D341Med (cell line): Measurements from ENCODE around the gene EPHA7.

Experiments used
- DNase-seq: peaks from one replicate; pipeline ENCODE4 v3.0.0; 2012; ENCODE audit warnings: low spot score

The EPHA7 gene

DNA sequence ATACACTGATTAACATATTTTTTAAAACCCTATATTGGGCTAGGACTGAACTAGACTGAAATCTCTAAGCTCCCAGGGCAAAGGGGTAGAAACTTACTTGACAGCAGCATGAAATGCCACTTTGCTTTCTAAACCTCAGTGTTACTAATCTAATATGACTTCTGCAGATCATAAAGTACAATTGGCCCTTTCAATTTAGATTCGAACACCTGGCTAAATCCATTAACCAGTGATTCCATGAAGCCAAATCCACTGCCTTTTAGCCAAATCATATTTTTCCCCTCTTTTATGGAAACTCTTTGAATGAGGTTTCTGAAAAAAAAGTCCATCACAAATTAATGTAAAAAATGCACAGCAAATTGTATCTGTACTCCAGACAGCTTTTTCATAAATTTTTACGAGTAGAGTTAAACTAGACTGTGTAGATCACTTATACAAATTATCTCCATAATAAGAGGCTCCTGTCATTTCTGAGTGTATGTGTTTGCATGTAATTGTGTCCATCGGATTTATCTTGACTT, 25.7 kb downstream of the EPHA7 start:
- no peak for DNase-seq

DNA sequence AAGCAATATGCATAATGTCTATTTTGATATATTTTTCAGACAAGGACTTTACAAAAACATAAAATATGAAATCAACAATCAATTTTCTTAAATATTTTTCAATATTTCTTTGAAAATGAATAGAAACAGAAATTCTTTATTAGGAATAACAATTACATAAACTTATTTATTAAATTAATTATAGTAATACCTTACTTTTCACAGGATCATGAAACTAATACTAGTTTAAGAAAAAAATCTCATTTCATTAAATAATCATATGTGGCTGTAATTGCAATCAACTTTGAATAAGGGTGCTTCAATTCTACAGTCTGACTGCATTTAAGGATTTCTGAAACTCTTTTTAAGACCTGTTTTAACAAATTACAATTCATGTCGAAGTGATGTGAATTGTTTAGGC, 26.6 kb downstream of the EPHA7 start:
- DNase-seq: no peak

DNA sequence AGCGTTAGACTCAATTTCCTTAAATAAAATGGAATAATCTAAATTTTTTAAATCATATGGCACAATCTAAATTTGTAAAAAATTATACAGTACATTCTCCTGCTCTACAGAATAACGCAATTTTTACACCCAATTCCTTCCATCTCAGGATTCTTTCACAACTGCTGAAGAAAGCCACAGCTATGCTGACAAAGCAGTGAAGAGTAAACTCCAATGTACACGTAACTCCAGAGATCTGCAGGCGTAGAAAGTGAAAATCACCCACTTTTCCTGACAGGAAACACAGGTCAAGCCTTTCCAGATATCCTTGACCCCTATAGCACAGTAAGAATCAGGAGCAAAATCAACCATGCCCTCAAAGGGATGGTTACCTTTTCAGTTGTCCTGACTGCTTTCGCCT, 27.4 kb downstream of the EPHA7 start:
- DNase-seq: no peak

DNA sequence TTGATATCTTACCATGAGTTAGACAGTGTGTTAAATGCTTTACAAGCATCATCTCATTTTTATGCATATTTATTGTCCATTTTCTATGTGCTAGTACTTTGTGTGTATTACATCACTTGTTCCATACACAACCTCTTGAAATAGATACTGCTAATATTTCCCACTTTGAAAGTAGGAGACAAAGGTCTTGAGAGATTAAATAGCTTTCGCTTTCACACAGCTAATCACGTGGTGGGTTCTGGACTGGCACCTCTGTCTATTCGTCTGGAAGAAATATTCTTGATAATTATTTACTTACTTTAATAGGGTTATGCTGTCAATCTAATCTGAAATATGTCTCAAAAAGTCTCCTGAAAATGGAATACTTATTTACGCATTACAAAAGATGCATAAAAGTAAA, 30.2 kb downstream of the EPHA7 start:
- no peak for DNase-seq

DNA sequence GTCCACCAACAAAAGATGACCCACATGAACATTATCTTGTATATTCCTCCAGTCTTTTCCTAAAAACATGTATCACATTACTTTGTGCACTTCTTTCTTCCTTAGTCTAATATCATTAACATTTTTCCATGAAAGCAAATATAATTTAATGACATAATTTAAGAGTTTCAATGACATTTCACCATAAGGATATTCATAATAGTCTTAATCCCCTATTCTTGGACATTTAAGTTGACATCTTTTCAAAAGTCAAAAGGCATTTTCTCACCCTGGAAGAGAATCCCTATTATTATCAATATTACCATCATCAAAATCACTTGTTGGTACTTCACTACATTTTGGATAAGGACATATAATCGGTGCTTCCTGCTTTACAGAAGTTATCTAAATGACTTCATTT, 31.3 kb downstream of the EPHA7 start:
- DNase-seq: no peak

DNA sequence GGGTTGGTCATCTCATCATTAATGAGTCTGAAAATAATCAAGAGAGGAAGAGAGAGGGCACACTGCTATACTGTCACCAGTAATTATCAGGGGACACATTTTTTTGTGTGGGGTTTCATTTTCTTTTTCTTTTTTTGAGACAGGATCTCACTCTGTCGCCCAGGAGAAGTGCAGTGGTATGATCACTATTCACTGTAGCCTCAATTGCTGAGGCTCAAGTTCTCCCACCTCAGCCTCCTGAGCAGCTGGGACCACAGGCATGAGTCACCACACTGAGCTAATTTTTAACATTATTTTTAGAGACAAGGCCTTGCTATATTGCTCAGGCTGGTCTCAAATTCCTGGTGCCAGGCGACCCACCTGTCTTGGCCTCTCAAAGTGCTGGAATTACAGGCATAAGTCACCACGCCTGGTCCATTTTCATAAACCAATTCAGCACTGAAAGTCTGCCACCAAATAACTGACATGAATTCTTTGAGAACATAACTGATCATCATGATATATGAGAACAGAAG, 43.3 kb downstream of the EPHA7 start:
- DNase-seq: no peak

DNA sequence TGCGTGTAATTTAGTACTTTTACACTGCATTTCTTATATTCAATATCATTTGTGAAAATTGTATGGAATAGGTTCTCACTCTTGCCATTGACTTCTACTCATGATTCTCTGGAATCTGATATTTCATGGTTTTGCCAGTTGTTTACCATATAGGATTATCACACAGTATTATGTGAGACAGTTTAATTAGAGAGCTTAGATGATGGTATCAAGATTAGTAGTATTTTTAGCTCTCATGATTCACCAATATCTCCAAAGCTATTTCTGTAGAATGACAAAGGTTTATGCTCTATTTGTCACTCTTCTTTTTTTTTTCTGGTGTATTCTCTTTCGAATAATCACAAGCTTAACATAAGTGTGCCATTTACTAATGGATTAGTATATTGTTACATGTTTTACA, 45.9 kb downstream of the EPHA7 start:
- no peak for DNase-seq

DNA sequence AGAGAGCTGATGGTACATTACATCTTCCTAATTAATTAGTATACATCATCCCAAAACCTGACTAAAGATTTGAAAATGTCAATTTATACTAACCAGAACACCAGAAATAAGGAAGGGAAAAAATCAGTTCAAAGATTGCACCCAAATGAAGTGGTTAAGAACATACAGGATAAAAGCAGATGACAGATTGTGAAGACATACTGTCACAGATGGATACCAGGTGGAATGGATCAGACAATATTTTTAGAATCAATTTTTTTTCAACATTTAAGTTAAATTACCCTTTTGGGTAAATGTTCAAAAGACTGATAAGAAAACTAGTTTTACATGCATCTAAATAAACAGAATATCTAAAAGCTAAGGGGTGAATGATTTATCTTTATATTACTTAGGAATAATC, 47.6 kb downstream of the EPHA7 start:
- no peak for DNase-seq

DNA sequence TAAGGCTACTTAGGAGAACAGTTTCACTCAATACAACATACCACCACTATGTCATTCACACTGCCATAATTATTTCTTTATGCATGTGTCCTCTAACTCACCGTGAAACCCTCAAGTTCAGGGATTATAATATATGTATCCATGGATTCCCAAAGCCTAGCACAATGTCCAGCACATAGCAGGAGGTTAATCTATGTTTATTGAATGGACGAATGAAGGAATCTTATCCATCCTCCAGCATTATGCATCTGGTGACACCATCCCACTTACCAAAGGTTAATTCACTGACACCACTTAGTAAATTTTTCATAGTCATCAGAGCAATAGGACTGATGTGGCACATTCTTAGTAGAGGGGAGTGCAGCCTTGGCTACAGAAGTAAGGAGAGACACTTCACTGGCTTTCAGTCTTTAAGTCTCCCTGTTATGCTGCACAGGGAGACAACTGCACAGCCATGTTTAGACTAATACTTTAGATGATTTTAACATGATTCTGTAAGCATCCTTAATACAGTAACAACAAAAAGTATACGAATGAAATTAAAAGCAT, 49.7 kb downstream of the EPHA7 start:
- DNase-seq: no peak

DNA sequence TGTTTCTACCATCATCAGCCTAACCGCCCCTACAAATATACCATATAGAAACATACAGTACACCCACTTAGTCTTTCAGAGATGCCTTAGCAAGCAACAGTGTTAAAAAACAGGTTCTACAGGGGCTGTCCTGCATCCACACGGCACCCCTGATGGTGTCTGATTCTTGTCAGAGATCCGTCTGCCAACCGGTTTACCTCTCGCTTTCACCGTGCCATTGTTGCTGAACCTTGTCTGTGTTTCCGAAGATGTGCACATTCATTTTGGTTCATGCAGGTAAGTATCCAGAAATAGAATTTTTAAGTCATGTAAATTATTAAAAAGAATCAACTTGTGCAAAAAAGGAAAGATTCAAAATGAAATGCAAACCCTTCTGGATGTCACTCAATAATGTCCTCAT, 52.9 kb downstream of the EPHA7 start:
- DNase-seq: no peak

DNA sequence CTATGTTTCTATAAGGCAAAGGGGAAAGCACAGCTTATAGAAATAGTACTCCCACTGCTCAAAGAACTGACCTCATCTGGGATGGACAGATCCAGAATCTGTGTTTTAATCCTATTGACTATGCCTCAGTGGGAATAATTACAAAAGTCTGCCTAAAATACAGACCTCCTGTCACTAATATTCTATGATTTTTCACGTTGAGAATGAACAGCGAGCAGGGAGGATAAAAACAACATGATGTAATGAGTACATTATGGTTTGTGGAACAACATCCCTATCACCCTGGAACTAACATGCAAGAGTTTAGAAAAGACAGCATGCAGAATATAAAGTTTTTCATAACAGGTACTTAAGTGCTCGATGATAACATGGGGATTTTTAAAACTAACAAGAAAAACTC, 53.9 kb downstream of the EPHA7 start:
- no peak for DNase-seq

DNA sequence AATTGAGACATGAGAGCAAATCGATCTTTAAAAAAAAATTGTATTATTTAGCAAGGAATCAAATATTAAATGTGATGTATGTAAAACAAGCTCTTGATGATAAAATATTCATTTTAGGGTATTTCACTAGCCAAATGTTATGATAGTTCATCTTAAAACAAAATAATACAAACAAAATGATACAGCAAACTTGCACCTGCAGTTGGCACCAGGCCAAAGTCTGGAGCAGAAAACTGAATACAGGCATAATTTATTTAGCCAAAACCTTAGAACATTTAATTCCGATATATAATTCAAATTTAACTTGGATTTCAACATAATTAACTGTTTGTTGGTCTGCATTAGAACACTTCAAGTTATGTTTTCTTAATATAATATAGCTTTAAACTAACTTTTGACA, 60.9 kb downstream of the EPHA7 start:
- no peak for DNase-seq

DNA sequence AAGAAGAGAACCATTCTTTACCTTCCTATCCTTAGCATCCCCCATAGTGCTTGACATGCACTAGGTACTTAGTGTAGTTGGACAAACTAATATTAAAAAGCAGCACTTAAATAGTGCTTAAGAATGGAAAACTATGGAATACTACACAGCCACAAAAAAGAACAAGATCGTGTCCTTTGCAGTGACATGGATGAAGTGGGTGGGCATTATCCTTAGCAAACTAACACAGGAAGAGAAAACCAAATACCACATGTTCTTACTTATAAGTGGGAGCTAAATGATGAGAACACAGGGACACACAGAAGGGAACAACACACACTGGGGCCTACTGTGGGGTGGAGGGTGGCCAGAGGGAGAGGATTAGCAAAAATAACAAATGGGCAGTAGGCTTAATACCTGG, 66.8 kb downstream of the EPHA7 start:
- DNase-seq: no peak

DNA sequence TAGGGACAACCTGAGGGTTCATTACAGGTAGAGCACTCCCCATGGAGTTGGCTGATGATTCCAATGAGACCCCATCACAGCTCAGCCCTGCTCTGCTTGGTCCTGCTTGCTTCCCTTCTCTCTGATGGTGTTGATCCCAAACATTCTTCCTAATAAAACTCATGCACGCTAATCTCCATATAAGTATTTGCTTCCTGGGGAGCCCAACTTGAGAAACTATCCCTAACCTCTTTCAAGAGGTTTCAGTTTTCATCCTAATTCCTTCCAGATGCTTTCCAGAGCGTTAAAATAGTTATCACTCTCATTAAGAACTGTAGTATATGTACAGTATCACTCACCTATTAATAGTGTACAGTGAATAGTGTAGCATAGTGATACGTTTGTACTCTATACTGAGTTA, 68.1 kb downstream of the EPHA7 start:
- no peak for DNase-seq

DNA sequence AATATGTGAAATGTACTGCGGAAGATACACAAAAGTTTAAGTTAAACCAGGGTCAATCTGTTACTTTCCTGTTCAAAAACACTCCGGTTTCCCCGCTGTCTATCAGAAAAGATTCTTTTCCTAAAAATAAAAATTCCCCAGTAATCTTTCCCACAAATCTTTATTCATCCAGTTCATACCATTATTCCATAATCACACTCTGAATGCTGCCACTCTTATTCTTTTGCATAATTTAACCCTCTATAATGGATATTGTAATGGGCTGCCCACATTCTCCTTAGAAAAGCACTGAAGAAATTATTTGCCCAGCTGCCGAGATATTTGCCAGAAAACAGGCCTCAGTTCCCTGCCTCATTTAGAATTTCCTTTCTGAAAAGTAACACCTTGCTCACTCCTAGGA, 68.6 kb downstream of the EPHA7 start:
- no peak for DNase-seq

DNA sequence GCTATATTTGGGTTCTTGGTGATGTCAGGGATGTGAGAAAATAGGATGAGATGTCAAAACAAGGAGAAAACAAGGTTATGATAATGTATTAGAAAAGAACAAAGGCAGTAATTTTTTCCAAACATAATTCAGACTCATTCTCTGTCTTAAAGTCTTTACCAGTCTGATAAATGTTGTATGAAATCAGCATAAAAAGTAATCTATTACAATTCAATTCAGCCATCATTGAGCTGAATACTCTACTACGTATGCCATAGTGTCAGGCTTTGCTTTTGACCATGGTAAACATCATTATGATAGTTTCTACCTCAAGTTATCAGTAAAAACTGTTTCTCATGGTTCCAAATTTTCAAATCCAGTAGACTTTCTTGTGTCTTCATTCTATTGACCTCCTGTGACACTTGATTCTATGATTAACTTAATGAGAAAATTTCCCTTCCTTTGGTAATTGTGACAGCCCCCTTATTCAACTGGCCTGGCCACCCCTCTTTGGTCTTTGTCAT, 75.0 kb downstream of the EPHA7 start:
- DNase-seq: no peak

DNA sequence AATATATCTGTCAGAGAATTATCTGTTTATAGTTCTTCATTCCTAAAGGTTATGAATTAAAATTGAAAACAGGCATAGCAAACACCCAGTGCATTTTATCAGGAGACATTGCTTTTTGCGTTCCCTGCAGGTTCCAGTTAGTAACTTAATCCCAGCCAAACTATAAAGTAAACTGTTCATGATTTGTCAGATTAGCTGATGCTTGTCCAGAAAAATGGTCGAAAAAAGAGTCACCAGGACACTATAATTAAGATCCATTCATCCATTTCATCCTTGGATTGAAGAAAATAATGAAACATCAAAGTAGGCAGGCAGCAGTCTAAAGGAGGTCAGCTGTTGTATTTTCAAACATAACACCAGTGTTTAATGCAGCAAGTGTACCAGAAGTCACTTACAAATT, 75.9 kb downstream of the EPHA7 start:
- no peak for DNase-seq

DNA sequence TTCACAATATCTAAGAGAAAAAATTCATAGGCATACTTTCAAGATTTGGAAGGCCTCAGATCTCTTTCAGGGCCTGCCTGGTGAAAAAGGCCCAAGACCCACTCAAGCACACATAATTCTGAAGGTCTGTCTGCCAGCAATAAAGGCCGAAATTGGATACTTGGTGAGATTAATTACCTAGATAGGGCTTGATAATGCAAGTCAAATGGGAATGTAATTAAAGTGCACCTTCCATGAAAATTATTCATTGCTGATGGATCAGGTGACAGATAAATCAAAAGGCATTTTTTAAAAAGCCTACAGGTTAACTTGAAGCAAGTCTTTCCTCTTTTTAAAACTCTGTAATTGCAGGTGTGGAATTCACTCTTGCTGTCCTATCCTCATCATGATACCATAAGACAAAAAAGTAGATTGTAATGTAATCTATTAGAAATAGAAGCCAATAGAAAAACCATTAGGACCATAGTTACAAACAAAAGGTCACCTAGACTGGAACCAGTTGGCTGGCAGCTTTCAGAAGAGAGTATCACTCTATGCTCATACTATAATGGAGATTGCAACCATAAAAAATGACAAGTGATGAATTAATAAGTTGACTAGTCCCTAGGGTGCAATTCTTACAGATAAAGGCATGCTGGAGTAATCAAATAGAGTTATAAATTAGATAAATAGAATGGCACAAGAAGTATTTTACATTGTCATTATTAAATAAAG, 77.3 kb downstream of the EPHA7 start:
- DNase-seq: no peak

DNA sequence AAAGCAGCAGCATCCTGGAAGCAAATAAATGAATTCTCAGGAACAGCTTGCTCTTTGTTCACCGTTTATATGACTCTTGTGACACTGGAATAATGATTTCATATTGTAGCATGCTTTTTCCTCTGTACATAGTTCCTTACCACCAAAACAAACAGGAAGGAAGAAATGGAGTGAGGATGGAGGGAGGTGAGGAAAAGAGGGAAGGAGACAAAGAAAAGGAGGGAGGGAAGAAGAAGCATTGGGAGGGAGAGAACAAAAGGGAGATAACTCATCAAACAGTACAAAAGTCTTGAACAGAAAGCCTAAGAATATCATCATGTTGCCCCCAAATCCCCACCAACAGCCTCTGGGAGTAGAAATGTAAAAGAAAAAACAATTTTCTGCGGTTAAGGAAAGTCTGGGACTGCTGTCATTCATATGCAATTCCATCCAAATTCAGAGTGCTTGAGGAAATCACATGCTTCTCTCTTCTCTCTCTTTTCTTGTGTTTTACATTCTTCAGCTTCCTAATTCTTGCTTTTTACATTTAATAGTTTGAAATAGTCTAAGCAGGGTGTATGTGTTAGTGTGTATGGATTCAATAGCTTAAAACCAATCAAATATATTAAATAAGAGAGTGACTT, 81.5 kb downstream of the EPHA7 start:
- DNase-seq: no peak

DNA sequence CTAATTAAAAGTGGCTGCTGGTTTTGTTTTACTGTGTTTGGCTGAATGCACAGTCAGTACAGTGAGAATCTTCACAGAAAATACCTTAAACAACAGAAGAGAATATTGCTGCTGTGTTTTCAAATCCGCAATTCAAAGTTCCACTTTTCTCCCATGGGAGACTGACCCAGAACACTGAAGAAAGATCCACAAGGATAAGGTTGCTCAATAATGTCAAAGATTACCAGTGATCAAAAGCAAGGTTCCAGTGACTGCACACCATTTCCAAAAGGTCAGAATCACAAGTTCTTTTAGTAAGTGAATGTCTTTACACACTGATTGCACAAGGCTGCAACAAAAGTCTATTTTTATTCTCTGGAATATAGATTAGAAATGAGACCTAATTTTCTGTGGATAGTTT, 82.3 kb downstream of the EPHA7 start:
- no peak for DNase-seq

DNA sequence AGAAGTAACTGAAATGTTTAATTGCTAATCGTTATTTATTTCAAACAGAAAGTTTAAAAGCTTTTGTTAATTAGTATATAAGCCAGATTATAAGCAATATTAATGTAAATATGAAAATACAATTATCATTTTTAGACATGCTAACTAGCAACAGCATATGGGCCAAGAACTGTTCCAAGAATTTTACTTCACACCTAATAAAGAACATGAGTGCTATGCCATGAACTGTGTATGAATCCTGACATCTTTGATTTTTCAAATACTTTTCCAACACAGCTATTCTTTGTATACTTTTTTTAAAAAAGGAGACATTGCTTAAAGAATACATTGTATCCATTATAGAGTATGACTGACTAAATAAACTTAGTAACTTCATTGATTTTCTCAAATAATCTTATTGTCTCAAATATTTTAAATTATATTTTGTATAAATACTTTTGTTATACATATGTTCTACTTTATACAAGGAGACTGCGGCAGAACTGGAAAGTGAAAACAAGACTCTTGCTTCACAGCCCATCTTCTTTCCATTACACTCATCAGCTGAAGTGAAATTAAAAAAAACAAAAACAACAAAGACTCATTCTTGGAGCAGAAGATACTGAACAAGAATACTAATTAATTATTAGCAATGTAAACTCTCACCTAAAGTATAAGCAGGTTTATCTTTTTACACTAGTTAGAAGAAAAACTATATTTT, 89.9 kb downstream of the EPHA7 start:
- DNase-seq: no peak

DNA sequence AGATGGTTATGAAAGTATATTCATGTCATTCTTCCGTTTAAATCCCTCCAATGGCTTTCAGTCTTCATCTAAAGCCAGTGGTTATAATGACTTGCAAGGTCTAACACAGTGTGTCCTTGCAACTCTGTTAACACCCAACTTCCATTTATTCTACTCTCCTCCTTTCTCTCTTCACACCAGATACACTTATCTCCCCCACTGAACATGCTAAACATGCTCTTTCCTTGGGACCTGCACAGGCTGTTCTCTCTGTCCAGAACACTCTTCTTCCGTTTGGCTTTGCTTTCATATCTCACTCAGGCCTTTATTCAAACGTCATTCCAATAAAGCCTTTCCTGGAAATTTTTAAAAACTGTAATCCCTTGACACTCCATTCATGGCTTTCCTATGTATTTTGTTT, 91.5 kb downstream of the EPHA7 start:
- DNase-seq: no peak

DNA sequence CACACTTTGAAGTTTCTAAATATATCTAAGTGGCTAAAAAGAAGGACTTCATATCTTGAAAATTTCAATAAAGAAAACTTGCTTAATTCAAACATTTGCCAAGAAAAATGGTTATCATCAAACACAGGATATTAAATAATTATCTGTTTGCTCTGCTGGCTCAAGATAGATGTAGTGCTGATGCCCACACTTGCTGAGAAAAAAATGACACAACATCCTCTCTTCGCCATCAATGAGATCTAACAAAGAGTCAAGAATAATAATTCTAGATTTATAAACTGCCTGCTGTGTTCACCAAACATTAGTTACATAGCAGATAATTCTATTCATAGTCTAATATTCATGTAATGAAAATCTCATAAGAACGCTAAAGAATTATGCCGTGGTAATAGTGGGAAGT, 93.6 kb downstream of the EPHA7 start:
- no peak for DNase-seq
